ENCODE measurements around the gene CCNJL.

Gene CCNJL

GRCh38 chr5:160287378-160288051 is 24.8 kb downstream of the CCNJL start:
- Histone ChIP-seq H3K9me3 (ENCODE audit: severe bottlenecking) (no peaks in the 10 kb centered on the region), H3K36me3 (no peaks in the 10 kb centered on the region), H3K27me3 (ENCODE audit: insufficient read depth, low read depth, severe bottlenecking) (no peaks in the 10 kb centered on the region), H3K4me3 (ENCODE audit: low read depth, low read length) (no peak overlapping the region), H3K27ac (peak overlapping the region; percentile 91)
- no peak for TF ChIP-seq CTCF (IDR thresholded peaks at IDR 0.05; ENCODE audit: low read depth, low read length)
- DNase-seq = peak; percentile 88

GRCh38 chr5:160286947-160287346 is 25.4 kb downstream of the CCNJL start:
- H3K27ac ChIP-seq = peak overlapping the region; percentile 91
- H3K36me3 ChIP-seq = no peaks in the 10 kb centered on the region
- H3K9me3 ChIP-seq (ENCODE audit: severe bottlenecking) = no peaks in the 10 kb centered on the region
- no peak overlapping the region for H3K4me3 ChIP-seq (ENCODE audit: low read depth, low read length)
- TF ChIP-seq CTCF (IDR thresholded peaks at IDR 0.05; ENCODE audit: low read depth, low read length) = no peak
- DNase-seq = no peak
- no peaks in the 10 kb centered on the region for H3K27me3 ChIP-seq (ENCODE audit: insufficient read depth, low read depth, severe bottlenecking)

- no peaks in the 10 kb centered on the region for H3K36me3 ChIP-seq
- no peaks in the 10 kb centered on the region for H3K9me3 ChIP-seq (ENCODE audit: severe bottlenecking)
- H3K27me3 ChIP-seq (ENCODE audit: insufficient read depth, low read depth, severe bottlenecking) = no peaks in the 10 kb centered on the region
- no peak for DNase-seq
- H3K27ac ChIP-seq = no peak overlapping the region
- H3K4me3 ChIP-seq (ENCODE audit: low read depth, low read length) = no peak overlapping the region
- TF ChIP-seq CTCF (IDR thresholded peaks at IDR 0.05; ENCODE audit: low read depth, low read length) = no peak
These were observed 27.0 kb downstream of the CCNJL start for GRCh38 chr5:160285316-160285715.

GRCh38 chr5:160284291-160284873 is 28.0 kb downstream of the CCNJL start:
- no peak overlapping the region for H3K4me3 ChIP-seq (ENCODE audit: low read depth, low read length)

GRCh38 chr5:160281275-160281674 is 31.1 kb downstream of the CCNJL start:
- no peak for DNase-seq
- Histone ChIP-seq H3K9me3 (ENCODE audit: severe bottlenecking) (no peaks in the 10 kb centered on the region), H3K4me3 (ENCODE audit: low read depth, low read length) (no peak overlapping the region), H3K27ac (no peak overlapping the region), H3K27me3 (ENCODE audit: insufficient read depth, low read depth, severe bottlenecking) (no peaks in the 10 kb centered on the region), H3K36me3 (no peaks in the 10 kb centered on the region)
- TF ChIP-seq CTCF (IDR thresholded peaks at IDR 0.05; ENCODE audit: low read depth, low read length) = no peak

More at GRCh38 chr5:160284291-160284873, 28.0 kb downstream of the CCNJL start:
- TF ChIP-seq CTCF (IDR thresholded peaks at IDR 0.05; ENCODE audit: low read depth, low read length) = no peak
- Histone ChIP-seq H3K9me3 (ENCODE audit: severe bottlenecking) (no peaks in the 10 kb centered on the region), H3K36me3 (no peaks in the 10 kb centered on the region), H3K27me3 (ENCODE audit: insufficient read depth, low read depth, severe bottlenecking) (no peaks in the 10 kb centered on the region), H3K27ac (no peak overlapping the region)
- DNase-seq = no peak
